GM21390 (cell line): ENCODE data around the gene DPYSL3.

Experiments used
- ATAC-seq: cut with Tn5 transposase; IDR thresholded peaks from one replicate; pipeline ENCODE4 v1.9.1; 2021; ENCODE audit not compliant: unreplicated experiment

DPYSL3 gene

DNA sequence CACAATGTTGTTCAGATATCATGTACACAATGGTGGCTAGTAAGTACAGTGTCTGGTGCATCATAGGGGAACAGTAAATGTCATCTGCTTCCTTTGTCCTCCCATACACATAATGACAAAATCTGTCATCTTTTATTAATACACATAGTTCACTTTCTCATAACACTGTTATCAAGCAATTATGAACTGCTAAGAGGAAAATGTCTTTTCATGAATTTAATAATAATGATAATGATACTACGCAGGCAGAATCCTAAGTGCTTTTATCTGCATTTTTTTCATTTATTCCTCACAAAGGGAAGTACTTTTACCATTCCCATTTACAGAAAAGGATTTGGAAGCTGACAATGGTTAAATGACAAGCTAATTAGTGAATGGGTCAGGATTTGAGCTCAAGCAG is 35.7 kb downstream of the DPYSL3 start:
- no peak for ATAC-seq

DNA sequence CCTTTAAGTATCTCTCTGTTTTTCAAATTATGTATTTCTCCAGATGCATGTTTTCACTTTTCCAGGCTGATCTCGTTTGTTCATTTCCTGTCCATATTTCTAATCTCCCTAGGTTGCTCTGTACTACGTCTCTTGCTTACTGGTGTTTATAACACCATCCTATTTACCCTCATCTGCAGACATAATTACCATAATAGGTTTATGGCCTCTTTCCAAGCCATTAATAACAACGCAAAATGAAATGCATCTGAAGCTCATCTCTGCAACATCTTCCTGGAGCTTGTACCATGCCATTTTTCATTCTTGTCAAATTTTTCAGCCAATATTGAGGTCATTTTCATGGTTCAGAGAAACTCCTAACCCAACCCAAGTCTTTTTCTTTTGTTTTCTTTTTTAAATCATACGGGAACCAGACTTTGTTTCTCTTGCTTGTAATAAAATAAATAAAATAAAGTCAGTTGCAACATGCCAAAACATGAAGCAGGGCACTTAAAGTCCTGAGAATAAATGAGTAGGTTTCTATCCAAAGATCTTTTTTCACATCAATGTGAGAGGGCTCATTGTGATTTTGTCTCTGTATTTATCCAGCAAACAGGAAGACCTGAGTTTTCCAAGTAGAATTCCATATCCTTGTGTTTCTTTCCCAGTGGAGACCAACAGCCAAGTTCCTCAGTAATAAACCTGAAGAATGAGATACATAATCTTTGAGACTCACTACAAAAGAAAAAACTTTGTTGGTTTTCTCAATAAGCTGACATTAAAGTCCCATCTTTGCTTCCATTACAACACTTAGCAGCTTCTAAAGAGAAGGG is 37.0 kb downstream of the DPYSL3 start:
- ATAC-seq, result no peak

DNA sequence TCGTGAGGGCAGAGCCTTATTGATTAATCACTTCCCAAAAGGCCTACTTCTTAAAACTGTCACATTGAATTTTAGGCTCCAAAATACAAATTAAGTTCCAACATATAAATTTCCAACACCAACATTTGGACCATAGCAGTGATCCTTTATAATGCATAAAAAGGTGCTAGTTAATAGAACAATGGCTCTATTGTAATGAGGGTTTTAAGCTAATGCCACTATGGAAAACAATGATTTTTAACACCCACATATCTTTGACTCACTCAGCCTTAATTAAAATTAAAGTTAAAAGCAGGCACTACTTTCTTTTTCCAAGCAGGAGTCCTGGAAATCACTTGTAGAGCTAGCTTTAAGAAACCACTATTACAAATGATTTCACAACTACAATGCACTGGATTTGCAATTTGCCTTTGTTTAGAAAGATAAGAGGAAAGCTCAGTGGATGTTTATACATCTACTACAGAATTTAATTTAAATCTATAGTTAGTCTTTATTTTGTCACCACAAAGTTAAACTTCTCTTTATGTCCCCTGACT is 41.8 kb downstream of the DPYSL3 start:
- ATAC-seq, result no peak

DNA sequence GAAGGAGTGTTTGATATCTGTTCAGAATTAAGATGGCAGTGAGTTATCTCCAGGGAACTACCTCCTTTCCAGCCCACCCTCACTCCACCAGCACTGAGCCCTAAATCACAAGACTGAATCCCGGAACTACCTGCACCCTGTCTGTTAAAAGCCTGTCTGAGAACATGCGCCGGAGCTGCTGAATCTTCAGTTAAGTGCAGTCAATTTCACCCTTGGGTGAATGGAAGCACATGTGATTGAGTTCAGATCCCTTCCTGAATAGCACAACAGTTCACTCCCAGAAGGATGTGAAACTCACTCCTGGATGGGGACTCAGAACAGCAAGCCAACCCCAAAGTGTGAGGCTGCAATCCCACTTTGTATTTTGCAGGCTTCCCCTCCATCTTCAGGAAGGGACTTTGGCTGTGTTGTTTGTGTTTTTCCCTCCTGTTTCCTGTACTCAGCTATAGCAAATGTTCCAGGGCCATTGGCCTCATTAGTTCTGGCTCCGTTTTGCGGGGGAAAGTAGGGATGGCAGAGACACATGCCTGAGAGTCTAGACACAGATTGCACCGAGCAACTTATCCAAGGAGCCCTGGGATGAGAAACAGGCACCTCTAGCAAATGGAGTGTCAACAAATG is 43.4 kb downstream of the DPYSL3 start:
- ATAC-seq, result no peak

DNA sequence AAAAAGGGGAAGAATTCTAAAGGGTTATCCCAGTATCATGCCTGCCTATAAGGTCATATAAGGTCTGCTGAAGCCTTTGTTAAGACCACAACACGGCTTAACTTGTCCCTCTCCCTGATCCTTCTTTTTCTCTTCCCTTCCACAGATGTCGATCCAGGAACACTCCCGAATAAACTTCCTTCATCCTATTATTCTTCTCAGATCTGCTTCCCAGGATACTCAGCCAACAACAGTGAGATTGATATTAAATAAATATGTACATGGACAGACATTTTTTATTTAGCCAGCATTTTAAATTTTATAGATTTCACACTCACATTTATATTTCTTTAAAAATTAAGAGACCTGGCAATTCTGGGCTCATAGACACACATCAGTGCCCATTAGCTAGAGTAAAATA is 44.1 kb downstream of the DPYSL3 start:
- no peak for ATAC-seq

- ATAC-seq, result no peak
Observed at GRCh38 chr5:147464211-147464610, 45.7 kb downstream of the DPYSL3 start.

GRCh38 chr5:147461915-147462314 is 48.0 kb downstream of the DPYSL3 start:
- ATAC-seq, result no peak

DNA sequence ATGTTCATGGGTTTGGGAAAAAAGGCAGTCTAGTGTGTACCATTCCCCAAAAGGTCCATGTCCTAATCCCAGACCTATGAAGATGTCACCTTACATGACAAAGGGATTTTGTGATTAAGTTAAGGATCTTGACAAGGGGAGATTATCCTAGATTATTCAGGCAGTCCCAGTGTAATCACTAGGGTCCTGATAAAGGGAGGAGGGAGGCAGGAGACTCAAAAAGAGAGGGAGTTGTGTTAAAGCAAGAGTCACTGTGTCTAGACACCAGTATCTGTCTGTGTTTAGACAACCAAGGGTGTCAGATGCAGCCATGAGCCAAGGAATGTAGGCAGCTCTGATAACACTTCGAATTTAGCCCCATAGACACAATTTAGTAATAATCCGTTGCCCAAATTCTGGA is 49.5 kb downstream of the DPYSL3 start:
- ATAC-seq, result no peak

- ATAC-seq, result no peak
Observed at GRCh38 chr5:147458581-147458980, 51.3 kb downstream of the DPYSL3 start.

GRCh38 chr5:147455822-147456450 is 53.9 kb downstream of the DPYSL3 start:
- ATAC-seq, result no peak

GRCh38 chr5:147454996-147455677 is 54.7 kb downstream of the DPYSL3 start:
- ATAC-seq, result peak; percentile 41

GRCh38 chr5:147453875-147454814 is 55.7 kb downstream of the DPYSL3 start:
- peak; percentile 81 for ATAC-seq

DNA sequence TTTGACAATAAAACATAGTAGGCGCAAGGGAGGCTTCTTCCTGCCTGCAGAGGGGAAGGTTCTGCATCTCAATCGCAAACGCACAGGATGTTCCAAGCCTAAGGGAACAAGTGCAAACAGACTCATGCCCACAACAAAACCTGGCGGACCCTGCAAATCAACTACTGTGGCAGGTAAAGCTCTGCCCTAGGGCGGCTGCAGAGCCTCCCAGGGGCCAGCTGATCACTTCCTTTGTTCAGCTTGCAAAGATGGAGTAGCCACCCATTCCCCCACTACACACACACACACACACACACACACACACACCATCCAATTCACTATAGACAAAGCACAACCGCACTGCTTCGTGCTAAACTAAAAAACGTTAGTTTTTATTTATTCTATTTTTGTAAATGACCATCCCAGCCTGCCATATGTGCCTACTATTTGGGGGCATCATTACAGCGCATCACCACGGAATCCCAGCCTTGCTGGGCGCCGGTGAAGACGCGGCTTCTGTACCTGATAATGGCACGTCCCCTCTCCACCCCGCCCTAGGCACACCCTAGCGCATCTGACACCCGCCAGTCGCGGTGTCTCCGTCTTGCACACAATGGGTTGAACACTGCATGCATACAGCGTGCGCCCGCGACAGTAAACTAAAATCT is 57.6 kb downstream of the DPYSL3 start:
- ATAC-seq, result no peak

- ATAC-seq, result no peak
Observed at GRCh38 chr5:147451193-147451592, 58.7 kb downstream of the DPYSL3 start.

GRCh38 chr5:147450606-147451005 is 59.3 kb downstream of the DPYSL3 start:
- no peak for ATAC-seq

DNA sequence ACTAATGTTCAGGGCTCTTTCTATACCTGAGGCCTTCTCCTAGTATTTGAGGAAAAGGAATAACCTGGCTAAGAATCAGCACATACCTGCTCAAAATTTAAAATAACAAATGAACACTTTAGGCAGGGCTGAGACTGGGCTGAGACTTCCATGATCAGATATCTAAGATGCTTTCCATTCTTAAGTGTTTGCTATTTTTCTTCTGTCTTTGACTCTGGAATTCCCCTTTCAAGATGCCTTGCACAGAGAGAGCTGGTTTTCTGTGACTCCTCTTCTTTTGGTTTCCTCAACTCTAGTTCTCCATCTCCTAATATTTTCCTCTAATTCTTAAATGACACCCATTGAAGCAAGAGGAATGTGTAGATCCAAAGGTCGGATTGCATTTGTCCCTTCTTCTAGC is 61.1 kb downstream of the DPYSL3 start:
- no peak for ATAC-seq

DNA sequence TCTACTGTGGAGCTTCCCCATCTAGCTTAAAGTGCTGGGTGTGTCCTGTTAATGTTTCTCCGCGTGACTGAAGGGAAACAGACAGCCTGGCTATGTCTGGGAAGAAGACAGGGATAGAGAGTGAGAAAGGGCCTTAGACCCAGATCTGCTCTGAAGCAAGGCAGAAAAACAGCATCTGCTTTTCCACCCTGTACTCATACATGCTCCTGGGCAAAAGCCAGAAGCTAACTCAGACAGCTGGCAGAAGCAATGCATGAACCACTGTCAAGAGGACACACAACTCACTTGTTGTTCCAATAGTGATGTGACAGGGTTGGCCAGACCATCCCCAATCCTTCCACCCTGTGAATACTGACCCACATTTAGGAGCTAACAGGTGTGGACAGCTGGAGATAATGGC is 63.3 kb downstream of the DPYSL3 start:
- no peak for ATAC-seq

DNA sequence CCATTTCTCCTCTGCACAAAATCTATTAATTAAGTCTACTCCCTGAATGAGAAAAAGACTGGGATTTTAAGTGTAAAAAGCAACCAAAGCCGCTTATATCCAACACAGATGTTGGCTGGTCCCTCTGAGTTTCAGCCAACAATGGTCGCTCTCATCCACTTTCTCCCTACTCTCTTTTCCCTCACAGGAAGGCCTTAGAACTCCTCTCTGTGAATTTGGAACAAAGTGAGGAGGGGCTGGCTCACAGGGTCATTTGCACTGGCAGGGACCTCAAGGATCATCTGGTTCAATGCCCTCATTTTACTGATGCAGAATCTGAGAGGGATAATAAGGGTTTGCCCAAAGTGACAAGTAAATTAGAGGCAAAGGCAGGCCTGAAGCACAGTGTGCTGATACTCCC is 64.0 kb downstream of the DPYSL3 start:
- no peak for ATAC-seq

DNA sequence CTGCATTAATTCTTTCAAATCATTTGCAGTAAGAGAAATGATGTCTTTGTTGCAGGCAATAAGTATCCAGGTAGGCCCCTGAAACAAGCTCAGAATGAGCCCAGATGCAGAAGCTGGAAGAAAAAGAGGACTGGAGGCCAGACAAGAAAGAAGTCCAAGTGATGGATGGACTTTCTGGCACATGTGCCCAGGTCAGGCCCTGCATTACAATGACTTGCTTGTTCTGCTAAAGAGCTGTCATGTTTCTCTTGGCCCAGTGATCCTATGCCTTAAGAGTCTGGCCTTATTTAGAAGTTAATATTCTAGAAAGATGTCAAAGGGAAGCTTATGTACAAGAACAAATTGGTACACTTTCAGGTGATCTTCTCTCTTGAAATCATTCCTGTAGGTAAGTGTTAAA is 64.8 kb downstream of the DPYSL3 start:
- no peak for ATAC-seq

GRCh38 chr5:147442224-147442623 is 67.6 kb downstream of the DPYSL3 start:
- no peak for ATAC-seq
